SH-SY5Y (cell line): ENCODE data around the gene NAA35.

Experiments
- GATA2 ChIP-seq: IDR thresholded peaks from 2 replicates; pipeline ENCODE4 v1.6.1; 2011; ENCODE audit warnings: mild to moderate bottlenecking, low read depth, low read length
- GATA3 ChIP-seq: IDR thresholded peaks from 2 replicates; pipeline ENCODE4 v1.6.1; 2011; ENCODE audit warnings: low read depth, mild to moderate bottlenecking, low read length, moderate library complexity

- TF ChIP-seq GATA3 (no peak), GATA2 (no peak)
Observed at GRCh38 chr9:86040861-86041155, 99.9 kb downstream of the NAA35 start.
